ENCODE measurements around the gene FAM227A. TPM values are rescaled to one million over a fixed set of nuclear protein-coding genes. Genes with fewer than 3 reads are reported as not detected.

FAM227A gene
- total and polyA plus RNA-seq, 2 of the 13 experiments (the other 11 are each of a cell fraction or from before 2014, with no cell fraction given), result 1.0 to 1.5 TPM

GRCh38 chr22:38656256-38657044 is at the start of gene FAM227A, which contains the start of gene CBY1 (continued):
- TF ChIP-seq PRMT3 (CRISPR knock-in tag; IDR thresholded peaks at IDR 0.05; ENCODE audit: borderline replicate concordance, low read depth) (no peak), CBX1 (IDR thresholded peaks at IDR 0.05; ENCODE audit: low read depth) (no peak), SAP130 (CRISPR knock-in tag; IDR thresholded peaks at IDR 0.05; ENCODE audit: low read depth) (peak; percentile 90), DZIP1 (CRISPR knock-in tag; IDR thresholded peaks at IDR 0.05) (0 out of 2 replicates have a peak, but pooled peaks have one; percentile 77), ZNF333 (CRISPR knock-in tag; IDR thresholded peaks at IDR 0.05; ENCODE audit: borderline replicate concordance) (no peak), BHLHE40 (IDR thresholded peaks at IDR 0.05; ENCODE audit: low read length) (peak; percentile 95), MLLT10 (CRISPR knock-in tag; IDR thresholded peaks at IDR 0.05) (no peak), HMG20A (CRISPR knock-in tag; IDR thresholded peaks at IDR 0.05; ENCODE audit: borderline replicate concordance) (no peak), TIGD3 (CRISPR knock-in tag; IDR thresholded peaks at IDR 0.05; ENCODE audit: borderline replicate concordance) (no peak), ZNF879 (CRISPR knock-in tag; IDR thresholded peaks at IDR 0.05) (0 out of 2 replicates have a peak, but pooled peaks have one; percentile 34), PRDM15 (CRISPR knock-in tag; IDR thresholded peaks at IDR 0.05) (0 out of 2 replicates have a peak, but pooled peaks have one; percentile 21), NCOR1 (IDR thresholded peaks at IDR 0.05; ENCODE audit: borderline replicate concordance, low read length) (no peak), SP140L (CRISPR knock-in tag; IDR thresholded peaks at IDR 0.05; ENCODE audit: borderline replicate concordance) (no peak), PBX2 (CRISPR knock-in tag; IDR thresholded peaks at IDR 0.05) (no peak), ZNF329 (CRISPR knock-in tag; IDR thresholded peaks at IDR 0.05; ENCODE audit: low read depth) (no peak), GATAD2A (CRISPR knock-in tag; IDR thresholded peaks at IDR 0.05) (no peak), NAIF1 (CRISPR knock-in tag; IDR thresholded peaks at IDR 0.05; ENCODE audit: borderline replicate concordance) (no peak), CHD2 (IDR thresholded peaks at IDR 0.05; ENCODE audit: low read depth, low read length) (no peak), ZNF800 (CRISPR knock-in tag; IDR thresholded peaks at IDR 0.05) (peak; percentile 60)

Measured in HepG2 (cell line).